GM20431 (cell line): ENCODE data around the gene RIMBP3B.
"Not testable (repeated sequence)": the region's sequence is repeated elsewhere in the genome, so short reads cannot be mapped to it uniquely, and the experiment has no call there.

ENCODE experiments used
- in situ Hi-C: fragments of 300-500 bp; cut with MseI, MboI; formaldehyde crosslinking; loops from one replicate; pipeline ENCODE4 v1.15.0; 2020; ENCODE audit warnings: low sequenced_read_pairs; ENCODE audit not compliant: unreplicated experiment

RIMBP3B gene

GRCh38 chr22:21417227-21417746 is 33.7 kb downstream of the RIMBP3B start, which contains the start of gene HIC2:
TSS of gene HIC2 (plus strand) at chr22:21417371. CDS start at chr22:21442832, 25,461 bp downstream.
- in situ Hi-C loops: not testable (repeated sequence)

DNA sequence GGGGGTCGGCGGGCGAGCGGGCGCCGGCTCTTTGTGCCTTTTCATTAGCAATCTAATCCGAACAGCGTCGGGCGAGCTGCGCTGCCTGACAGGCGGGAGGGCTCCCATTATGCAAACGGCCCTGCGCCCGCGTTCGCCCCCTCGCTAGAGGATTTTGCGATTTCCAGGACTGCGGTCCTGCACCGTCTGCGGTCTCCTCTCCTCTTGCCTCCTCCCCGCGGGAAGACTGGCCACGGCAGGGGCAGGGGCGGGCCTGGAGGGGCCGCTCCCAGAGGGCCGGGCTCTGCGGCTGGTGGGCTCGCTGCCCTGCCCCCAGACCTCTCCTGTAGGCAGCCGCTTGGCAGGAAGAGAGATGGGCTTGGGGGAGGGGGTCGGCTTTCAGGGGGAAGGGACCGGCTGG is 34.3 kb downstream of the RIMBP3B start:
- in situ Hi-C loops: not testable (repeated sequence)

- in situ Hi-C loops: not testable (repeated sequence)
Measured at GRCh38 chr22:21418974-21419638, 35.6 kb downstream of the RIMBP3B start.

- in situ Hi-C loops: not testable (repeated sequence)
Measured at GRCh38 chr22:21420180-21420763, 36.7 kb downstream of the RIMBP3B start.

DNA sequence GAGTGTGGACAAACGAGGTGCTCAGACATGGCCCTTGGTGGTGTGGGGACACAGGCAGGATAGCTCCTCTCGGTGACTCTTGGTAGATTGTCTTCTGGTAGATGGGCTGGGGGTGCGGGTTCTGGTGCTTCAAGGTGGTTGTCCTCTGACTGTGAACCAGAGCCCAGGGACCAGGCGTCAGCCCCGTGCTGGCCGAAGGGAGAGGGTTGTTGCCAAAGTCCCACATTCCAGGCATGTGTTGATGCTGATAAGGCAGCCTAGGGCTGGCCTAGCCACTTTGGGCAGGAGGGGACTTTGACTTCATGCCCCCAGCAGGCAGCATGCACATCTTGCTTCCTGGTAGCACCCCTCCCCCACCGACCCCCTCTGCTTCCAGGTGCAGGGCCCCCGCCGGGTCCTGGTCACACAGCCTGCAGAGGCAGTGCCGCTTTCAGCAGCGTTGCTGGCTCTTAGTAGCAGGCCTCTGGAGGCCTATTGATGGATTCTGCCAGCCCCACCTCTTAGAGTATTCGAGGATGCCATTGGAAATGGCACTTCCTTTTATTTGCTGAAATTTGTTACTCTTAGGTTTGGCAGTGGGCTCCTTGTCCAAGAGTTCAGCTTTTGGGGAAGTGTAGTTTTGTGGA is 40.6 kb downstream of the RIMBP3B start:
- in situ Hi-C loops: not testable (repeated sequence)

DNA sequence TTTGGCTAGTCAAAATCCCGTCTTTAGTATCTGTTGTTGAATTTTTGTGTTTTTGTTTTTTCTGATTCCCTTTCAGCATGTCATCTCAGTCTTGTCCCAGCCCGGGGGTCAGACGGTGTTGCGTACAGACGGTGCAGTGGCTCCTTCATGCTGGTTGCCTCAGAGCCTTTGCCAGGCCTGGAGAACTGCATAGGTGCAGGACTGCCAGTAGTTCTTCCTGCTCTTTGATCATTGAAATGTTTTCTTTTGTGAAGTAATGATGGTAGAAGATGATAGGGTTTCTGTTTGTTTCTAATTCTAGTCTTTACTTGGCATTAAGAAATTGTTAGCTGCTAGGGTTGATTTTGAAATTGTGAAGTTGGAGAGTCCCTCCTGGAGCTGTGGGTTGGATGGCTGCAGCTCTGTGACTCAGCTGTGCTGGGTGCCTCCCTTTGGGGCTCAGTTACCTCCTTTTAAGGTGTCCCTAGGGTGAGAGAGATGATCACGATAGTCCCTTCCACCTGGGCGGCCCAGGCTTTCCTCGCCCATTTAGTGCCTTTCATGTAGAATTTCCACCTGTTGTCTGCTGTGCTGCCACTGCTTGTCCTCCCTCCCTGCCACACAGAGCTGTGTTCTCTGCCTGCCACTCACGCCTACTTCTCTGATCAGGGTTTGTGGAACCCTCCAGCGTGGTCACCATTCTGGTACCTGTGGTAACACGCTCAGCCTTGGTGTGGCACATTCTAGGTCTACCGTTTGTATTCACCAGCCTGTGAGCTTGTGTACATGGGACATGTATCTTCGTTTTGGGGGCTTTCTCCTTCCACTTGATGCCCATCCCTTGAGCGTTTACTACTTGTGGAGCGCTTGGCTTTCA is 51.1 kb downstream of the RIMBP3B start:
- in situ Hi-C loops: not testable (repeated sequence)

DNA sequence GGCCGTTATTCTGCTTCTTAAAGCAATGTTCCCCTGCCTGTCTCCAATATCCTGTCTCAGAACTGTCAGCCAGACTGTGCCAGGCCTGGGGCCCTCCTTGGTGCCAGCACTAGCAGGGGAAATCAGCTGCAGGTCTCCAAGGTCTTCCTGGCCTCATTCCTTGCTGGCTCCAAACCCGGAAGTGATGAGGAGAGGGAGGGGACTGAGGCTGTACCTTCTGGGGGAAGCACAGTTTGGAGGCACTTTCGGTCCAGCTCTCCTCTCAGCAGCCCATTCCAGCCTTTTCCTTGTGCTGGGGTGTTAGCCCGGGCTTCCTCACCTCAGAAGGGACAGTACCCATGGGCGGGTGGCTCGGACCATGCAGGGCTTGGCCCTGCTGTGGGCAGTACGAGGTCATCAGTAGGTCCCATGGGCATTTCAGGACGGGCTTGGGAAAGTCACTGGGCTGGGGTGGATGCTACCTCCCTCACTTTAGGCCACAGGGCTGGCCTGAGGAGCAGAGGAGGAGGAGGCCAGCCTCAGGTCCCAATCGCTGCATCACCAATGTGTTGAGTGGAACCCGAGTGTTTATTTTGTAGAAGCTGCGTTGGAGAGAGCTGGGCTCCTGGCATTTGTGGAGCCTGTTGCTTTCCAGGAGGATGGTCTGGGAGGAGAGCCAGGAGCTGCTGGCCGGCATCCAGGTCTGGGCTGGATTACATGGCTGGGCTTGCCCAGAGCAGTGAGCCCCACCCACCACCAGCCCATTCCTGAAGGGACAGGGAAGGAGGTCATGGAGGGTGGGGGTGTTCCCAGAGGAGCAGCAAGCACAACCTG is 52.7 kb downstream of the RIMBP3B start:
- in situ Hi-C loops: not testable (repeated sequence)

GRCh38 chr22:21438013-21438412 is 54.5 kb downstream of the RIMBP3B start:
- in situ Hi-C loops: not testable (repeated sequence)
